ENCODE data around the gene EME2. TPM values are rescaled to one million over a fixed set of nuclear protein-coding genes. Genes with fewer than 3 reads are reported as not detected.

Gene EME2
- total RNA-seq, 1 donor from 2014 or later, result 35.9 TPM

DNA sequence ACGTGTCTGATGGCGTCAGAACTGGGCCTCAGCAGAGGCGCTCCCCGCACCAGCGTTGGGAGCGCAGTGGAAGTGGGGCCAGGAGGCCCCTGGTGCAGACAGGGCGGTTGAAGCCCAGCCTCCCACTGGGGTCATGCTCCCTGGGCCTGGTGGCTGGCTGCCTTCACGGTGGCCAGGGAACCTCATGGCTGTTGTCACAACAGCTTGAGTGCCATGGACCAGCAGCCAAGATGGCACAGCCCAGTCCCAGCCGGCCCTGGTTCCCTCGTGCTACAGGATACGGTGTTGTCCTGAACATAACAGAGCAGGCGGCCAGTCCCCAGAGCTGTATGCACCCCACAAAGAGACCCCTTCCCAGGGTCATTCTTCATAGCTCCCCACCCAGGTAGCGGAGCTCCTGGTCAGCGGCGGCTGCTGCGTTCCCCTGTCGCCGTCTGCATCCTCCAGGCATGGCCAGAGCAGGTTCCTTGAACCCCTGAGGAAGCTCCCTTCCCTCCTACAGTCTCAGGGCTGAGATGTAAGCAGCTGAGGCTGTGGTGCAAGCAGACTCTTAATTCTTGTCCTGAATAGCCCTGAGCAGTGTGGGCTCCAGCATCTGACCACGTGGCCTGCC is 31.0 kb upstream of the EME2 start:
- DNase-seq (ENCODE audit: extremely low spot score, unreplicated experiment), result no peak
- Mint-ChIP-seq H3K36me3 (no peaks in the 10 kb centered on the region), H3K4me3 (no peak overlapping the region), H3K27me3 (no peaks in the 10 kb centered on the region), H3K4me1 (ENCODE audit: unreplicated experiment) (no peaks in the 10 kb centered on the region), H3K9me3 (no peaks in the 10 kb centered on the region), H3K27ac (no peak overlapping the region)
- TF ChIP-seq, protein P1, sequence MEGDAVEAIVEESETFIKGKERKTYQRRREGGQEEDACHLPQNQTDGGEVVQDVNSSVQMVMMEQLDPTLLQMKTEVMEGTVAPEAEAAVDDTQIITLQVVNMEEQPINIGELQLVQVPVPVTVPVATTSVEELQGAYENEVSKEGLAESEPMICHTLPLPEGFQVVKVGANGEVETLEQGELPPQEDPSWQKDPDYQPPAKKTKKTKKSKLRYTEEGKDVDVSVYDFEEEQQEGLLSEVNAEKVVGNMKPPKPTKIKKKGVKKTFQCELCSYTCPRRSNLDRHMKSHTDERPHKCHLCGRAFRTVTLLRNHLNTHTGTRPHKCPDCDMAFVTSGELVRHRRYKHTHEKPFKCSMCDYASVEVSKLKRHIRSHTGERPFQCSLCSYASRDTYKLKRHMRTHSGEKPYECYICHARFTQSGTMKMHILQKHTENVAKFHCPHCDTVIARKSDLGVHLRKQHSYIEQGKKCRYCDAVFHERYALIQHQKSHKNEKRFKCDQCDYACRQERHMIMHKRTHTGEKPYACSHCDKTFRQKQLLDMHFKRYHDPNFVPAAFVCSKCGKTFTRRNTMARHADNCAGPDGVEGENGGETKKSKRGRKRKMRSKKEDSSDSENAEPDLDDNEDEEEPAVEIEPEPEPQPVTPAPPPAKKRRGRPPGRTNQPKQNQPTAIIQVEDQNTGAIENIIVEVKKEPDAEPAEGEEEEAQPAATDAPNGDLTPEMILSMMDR (conservative IDR thresholded peaks at IDR 0.05), result no peak

GRCh38 chr16:1743376-1744337 is 29.0 kb upstream of the EME2 start:
- H3K27me3 Mint-ChIP-seq, result no peaks in the 10 kb centered on the region
- no peaks in the 10 kb centered on the region for H3K9me3 Mint-ChIP-seq
- peak; percentile 67 for DNase-seq (ENCODE audit: extremely low spot score, unreplicated experiment)
- H3K27ac Mint-ChIP-seq, result no peak overlapping the region
- TF ChIP-seq, protein P1 (conservative IDR thresholded peaks at IDR 0.05), result no peak
- no peak overlapping the region for H3K4me3 Mint-ChIP-seq
- H3K36me3 Mint-ChIP-seq, result no peaks in the 10 kb centered on the region
- no peaks in the 10 kb centered on the region for H3K4me1 Mint-ChIP-seq (ENCODE audit: unreplicated experiment)

DNA sequence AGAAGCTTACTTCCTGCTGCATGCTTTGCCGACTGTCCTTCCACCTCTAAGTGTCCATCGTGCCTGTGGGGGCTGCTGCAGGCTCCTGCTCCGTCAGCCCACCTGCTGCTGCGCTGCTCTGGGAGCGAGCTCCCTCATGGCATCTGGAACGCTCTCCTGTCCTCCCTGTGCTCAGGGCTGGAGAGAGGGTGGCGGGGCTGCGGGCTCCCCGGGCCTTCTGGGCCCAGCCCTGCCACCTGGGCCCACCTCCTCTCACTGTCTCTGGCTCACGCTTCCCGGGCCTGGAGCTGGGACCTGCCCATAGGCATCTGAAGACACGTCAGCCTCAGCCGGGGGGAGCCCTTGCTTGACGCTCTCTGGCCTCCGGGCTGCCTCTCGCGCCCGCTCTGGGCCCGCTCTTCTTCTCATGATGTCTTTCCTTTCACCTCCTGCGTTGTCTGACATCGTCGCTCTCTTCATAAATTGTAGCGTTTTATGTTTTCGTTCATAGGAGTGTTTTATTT is 28.2 kb upstream of the EME2 start:
- Mint-ChIP-seq H3K9me3 (no peaks in the 10 kb centered on the region), H3K27me3 (no peaks in the 10 kb centered on the region), H3K4me3 (no peak overlapping the region), H3K4me1 (ENCODE audit: unreplicated experiment) (no peaks in the 10 kb centered on the region), H3K27ac (no peak overlapping the region), H3K36me3 (no peaks in the 10 kb centered on the region)
- no peak for DNase-seq (ENCODE audit: extremely low spot score, unreplicated experiment)
- TF ChIP-seq, protein P1 (conservative IDR thresholded peaks at IDR 0.05), result no peak

DNA sequence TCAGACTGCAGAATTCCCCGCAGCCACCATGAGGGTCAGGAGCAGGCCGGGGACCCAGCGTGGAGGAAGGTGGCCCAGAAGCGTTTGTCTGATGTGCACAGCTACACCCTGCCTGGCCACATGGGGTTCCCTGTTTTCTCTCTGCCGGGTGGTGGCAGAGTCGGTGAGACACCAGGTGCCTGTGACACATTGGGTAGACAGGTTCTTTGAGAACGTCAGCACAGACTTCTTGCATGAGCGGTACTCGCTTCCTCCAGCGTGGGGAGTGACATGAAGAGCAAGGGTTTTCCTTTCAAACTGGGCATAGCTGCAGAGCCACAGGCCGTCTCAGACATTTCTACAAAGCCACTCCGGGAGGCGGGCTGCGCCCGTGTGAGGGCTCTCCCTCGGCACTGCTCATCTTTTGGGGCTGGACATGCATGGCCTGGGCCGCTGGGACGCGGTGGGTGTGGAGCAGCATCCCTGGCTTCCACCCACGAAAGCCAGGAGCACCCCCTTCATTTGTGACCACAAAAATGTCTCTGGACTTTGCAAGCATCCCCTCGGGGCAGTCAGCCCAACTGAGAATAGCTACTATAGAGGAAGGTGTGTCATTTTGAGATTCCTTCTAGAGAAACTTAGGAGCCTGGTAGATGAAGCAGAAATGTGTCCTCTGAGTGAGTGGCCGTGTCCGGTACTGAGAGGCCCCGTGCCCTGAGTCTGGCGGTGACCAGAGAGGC is 27.3 kb upstream of the EME2 start:
- TF ChIP-seq, protein P1 (conservative IDR thresholded peaks at IDR 0.05), result no peak
- no peaks in the 10 kb centered on the region for H3K27me3 Mint-ChIP-seq
- no peak overlapping the region for H3K4me3 Mint-ChIP-seq
- H3K4me1 Mint-ChIP-seq (ENCODE audit: unreplicated experiment), result no peaks in the 10 kb centered on the region
- no peaks in the 10 kb centered on the region for H3K36me3 Mint-ChIP-seq
- no peak for DNase-seq (ENCODE audit: extremely low spot score, unreplicated experiment)
- H3K27ac Mint-ChIP-seq, result peak overlapping the region; percentile 41
- no peaks in the 10 kb centered on the region for H3K9me3 Mint-ChIP-seq

GRCh38 chr16:1745900-1746692 is 26.5 kb upstream of the EME2 start:
- TF ChIP-seq, protein P1 (conservative IDR thresholded peaks at IDR 0.05), result no peak
- Mint-ChIP-seq H3K4me1 (ENCODE audit: unreplicated experiment) (no peaks in the 10 kb centered on the region), H3K4me3 (no peak overlapping the region), H3K27ac (peak overlapping the region; percentile 41), H3K9me3 (no peaks in the 10 kb centered on the region), H3K36me3 (no peaks in the 10 kb centered on the region), H3K27me3 (no peaks in the 10 kb centered on the region)
- DNase-seq (ENCODE audit: extremely low spot score, unreplicated experiment), result no peak

Data from type B pancreatic cell (in vitro differentiated cells).